HEK293 (cell line): ENCODE data around the gene NENF.
A peak's percentile ranks its signal among the peaks of the same experiment; 100 is the strongest.

ENCODE experiments used
- BCL11A ChIP-seq: fragments of 450-650 bp; formaldehyde crosslinking; IDR thresholded peaks from 2 replicates; pipeline ENCODE4 v1.5.1; 2016; ENCODE audit warnings: low read depth, missing biosample characterization, missing genetic modification characterization
- EGR2 ChIP-seq: fragments of 450-650 bp; formaldehyde crosslinking; IDR thresholded peaks from 2 replicates; pipeline ENCODE4 v1.5.1; 2016; ENCODE audit warnings: low read depth, missing biosample characterization, missing genetic modification characterization
- KLF1 ChIP-seq: fragments of 450-650 bp; formaldehyde crosslinking; IDR thresholded peaks from 2 replicates; pipeline ENCODE4 v1.5.1; 2016; ENCODE audit warnings: missing biosample characterization, missing genetic modification characterization
- MYNN ChIP-seq: fragments of 450-650 bp; formaldehyde crosslinking; IDR thresholded peaks from 2 replicates; pipeline ENCODE4 v1.5.1; 2016; ENCODE audit warnings: missing biosample characterization, missing genetic modification characterization, borderline replicate concordance
- SCRT1 ChIP-seq: fragments of 450-650 bp; formaldehyde crosslinking; IDR thresholded peaks from 2 replicates; pipeline ENCODE4 v1.5.1; 2016; ENCODE audit warnings: missing biosample characterization, missing genetic modification characterization, borderline replicate concordance
- ZBTB20 ChIP-seq: fragments of 450-650 bp; formaldehyde crosslinking; IDR thresholded peaks from 2 replicates; pipeline ENCODE4 v1.5.1; 2016; ENCODE audit warnings: missing biosample characterization, missing genetic modification characterization
- ZBTB48 ChIP-seq: fragments of 450-650 bp; formaldehyde crosslinking; IDR thresholded peaks from 2 replicates; pipeline ENCODE4 v1.5.1; 2016; ENCODE audit warnings: missing biosample characterization, missing genetic modification characterization
- ZEB2 ChIP-seq: fragments of 450-650 bp; formaldehyde crosslinking; IDR thresholded peaks from 2 replicates; pipeline ENCODE4 v1.5.1; 2016; ENCODE audit warnings: missing biosample characterization, missing genetic modification characterization
- ZFHX2 ChIP-seq: fragments of 450-650 bp; formaldehyde crosslinking; conservative IDR thresholded peaks from 2 replicates; pipeline ENCODE4 v1.5.1; 2016; ENCODE audit warnings: missing biosample characterization, missing genetic modification characterization
- ZFP37 ChIP-seq: fragments of 450-650 bp; formaldehyde crosslinking; IDR thresholded peaks from 2 replicates; pipeline ENCODE4 v1.5.1; 2016; ENCODE audit warnings: missing biosample characterization, missing genetic modification characterization
- ZFP41 ChIP-seq: fragments of 450-650 bp; formaldehyde crosslinking; IDR thresholded peaks from 2 replicates; pipeline ENCODE4 v1.5.1; 2016; ENCODE audit warnings: missing biosample characterization, missing genetic modification characterization, borderline replicate concordance
- ZIC2 ChIP-seq: fragments of 450-650 bp; formaldehyde crosslinking; IDR thresholded peaks from 2 replicates; pipeline ENCODE4 v1.5.1; 2016; ENCODE audit warnings: missing biosample characterization, missing genetic modification characterization
- ZNF112 ChIP-seq: fragments of 450-650 bp; formaldehyde crosslinking; IDR thresholded peaks from 2 replicates; pipeline ENCODE4 v1.5.0; 2017; ENCODE audit warnings: missing biosample characterization, missing genetic modification characterization
- ZNF121 ChIP-seq: fragments of 450-650 bp; formaldehyde crosslinking; IDR thresholded peaks from 2 replicates; pipeline ENCODE4 v1.5.1; 2016; ENCODE audit warnings: missing biosample characterization, missing genetic modification characterization
- ZNF140 ChIP-seq: fragments of 450-650 bp; formaldehyde crosslinking; IDR thresholded peaks from 2 replicates; pipeline ENCODE4 v1.5.1; 2016; ENCODE audit warnings: missing biosample characterization, missing genetic modification characterization
- ZNF2 ChIP-seq: fragments of 450-650 bp; formaldehyde crosslinking; IDR thresholded peaks from 2 replicates; pipeline ENCODE4 v1.5.1; 2016; ENCODE audit warnings: missing biosample characterization, missing genetic modification characterization
- ZNF37A ChIP-seq: fragments of 450-650 bp; IDR thresholded peaks from 2 replicates; pipeline ENCODE4 v1.5.1; 2018; ENCODE audit warnings: missing biosample characterization, missing genetic modification characterization
- ZNF391 ChIP-seq: fragments of 450-650 bp; formaldehyde crosslinking; IDR thresholded peaks from 2 replicates; pipeline ENCODE4 v1.5.1; 2016; ENCODE audit warnings: low read depth, missing biosample characterization, missing genetic modification characterization, borderline replicate concordance
- ZNF600 ChIP-seq: fragments of 450-650 bp; formaldehyde crosslinking; IDR thresholded peaks from 2 replicates; pipeline ENCODE4 v1.5.1; 2016; ENCODE audit warnings: missing biosample characterization, missing genetic modification characterization
- ZNF76 ChIP-seq: fragments of 450-650 bp; formaldehyde crosslinking; IDR thresholded peaks from 2 replicates; pipeline ENCODE4; 2016; ENCODE audit warnings: low read depth, missing biosample characterization, missing genetic modification characterization, borderline replicate concordance
- ZSCAN23 ChIP-seq: fragments of 450-650 bp; formaldehyde crosslinking; IDR thresholded peaks from 2 replicates; pipeline ENCODE4 v1.5.1; 2016; ENCODE audit warnings: missing biosample characterization, missing genetic modification characterization
- TF ChIP-seq, protein P1 (sequence below): fragments of 450-650 bp; formaldehyde crosslinking; IDR thresholded peaks from 2 replicates; pipeline ENCODE4 v1.5.1; 2016; ENCODE audit warnings: missing biosample characterization, missing genetic modification characterization, borderline replicate concordance
- TF ChIP-seq, protein P2 (sequence below): fragments of 450-650 bp; formaldehyde crosslinking; optimal IDR thresholded peaks from 2 replicates; pipeline ENCODE3; 2016; ENCODE audit warnings: missing biosample characterization, mild to moderate bottlenecking, missing genetic modification characterization
- TF ChIP-seq, protein P3 (sequence below): fragments of 450-650 bp; formaldehyde crosslinking; IDR thresholded peaks from 2 replicates; pipeline ENCODE4 v1.5.1; 2016; ENCODE audit warnings: missing biosample characterization, missing genetic modification characterization
- TF ChIP-seq, protein P4 (sequence below): fragments of 450-650 bp; formaldehyde crosslinking; conservative IDR thresholded peaks from 2 replicates; pipeline ENCODE4 v1.5.1; 2016; ENCODE audit warnings: low read depth, missing biosample characterization, missing genetic modification characterization
- TF ChIP-seq, protein P5 (sequence below): fragments of 450-650 bp; formaldehyde crosslinking; IDR thresholded peaks from 2 replicates; pipeline ENCODE4 v1.5.1; 2016; ENCODE audit warnings: missing biosample characterization, missing genetic modification characterization

NENF gene

DNA sequence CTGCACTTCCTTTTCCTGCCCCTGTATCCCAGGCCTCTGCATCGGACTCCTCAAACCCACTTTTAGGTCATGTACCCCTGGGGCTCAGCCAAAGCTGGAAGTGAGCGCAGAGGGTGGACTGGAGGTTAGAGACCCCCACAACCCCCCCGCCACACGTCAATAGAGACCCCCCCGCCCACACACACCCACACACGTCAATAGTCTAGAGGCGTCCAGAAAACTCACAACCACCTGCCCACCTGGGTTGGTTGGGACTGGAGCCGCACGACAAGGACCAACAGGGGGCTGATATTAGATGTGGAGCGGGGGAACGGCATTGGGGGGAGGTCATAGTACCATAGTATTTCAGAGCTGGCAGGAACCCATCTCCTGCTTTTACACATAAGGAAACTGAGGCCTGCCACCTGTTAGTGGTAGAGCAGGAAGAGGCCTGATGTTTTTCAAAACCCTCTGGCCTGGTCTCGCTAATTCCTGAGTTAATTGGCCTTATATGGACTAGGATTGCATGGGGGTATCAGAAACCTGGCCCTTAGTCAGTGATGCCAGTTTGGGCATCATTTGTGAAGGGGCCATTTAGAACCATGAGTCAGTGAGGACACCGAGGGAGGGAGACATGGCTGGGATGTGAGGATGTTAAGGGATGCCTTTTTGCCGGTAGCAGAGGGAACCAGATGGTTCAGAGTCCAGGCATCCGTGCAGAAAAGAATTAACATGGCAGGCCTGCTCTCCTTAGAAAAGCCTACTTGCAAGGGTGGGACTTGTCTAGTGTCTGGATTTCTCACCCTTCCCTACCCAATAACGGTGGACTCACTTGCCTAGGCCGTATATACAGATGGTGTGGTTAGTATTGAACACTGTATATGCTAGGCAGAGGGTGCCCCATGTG, 1.1 kb downstream of the NENF start (continued):
- TF ChIP-seq, protein P1, sequence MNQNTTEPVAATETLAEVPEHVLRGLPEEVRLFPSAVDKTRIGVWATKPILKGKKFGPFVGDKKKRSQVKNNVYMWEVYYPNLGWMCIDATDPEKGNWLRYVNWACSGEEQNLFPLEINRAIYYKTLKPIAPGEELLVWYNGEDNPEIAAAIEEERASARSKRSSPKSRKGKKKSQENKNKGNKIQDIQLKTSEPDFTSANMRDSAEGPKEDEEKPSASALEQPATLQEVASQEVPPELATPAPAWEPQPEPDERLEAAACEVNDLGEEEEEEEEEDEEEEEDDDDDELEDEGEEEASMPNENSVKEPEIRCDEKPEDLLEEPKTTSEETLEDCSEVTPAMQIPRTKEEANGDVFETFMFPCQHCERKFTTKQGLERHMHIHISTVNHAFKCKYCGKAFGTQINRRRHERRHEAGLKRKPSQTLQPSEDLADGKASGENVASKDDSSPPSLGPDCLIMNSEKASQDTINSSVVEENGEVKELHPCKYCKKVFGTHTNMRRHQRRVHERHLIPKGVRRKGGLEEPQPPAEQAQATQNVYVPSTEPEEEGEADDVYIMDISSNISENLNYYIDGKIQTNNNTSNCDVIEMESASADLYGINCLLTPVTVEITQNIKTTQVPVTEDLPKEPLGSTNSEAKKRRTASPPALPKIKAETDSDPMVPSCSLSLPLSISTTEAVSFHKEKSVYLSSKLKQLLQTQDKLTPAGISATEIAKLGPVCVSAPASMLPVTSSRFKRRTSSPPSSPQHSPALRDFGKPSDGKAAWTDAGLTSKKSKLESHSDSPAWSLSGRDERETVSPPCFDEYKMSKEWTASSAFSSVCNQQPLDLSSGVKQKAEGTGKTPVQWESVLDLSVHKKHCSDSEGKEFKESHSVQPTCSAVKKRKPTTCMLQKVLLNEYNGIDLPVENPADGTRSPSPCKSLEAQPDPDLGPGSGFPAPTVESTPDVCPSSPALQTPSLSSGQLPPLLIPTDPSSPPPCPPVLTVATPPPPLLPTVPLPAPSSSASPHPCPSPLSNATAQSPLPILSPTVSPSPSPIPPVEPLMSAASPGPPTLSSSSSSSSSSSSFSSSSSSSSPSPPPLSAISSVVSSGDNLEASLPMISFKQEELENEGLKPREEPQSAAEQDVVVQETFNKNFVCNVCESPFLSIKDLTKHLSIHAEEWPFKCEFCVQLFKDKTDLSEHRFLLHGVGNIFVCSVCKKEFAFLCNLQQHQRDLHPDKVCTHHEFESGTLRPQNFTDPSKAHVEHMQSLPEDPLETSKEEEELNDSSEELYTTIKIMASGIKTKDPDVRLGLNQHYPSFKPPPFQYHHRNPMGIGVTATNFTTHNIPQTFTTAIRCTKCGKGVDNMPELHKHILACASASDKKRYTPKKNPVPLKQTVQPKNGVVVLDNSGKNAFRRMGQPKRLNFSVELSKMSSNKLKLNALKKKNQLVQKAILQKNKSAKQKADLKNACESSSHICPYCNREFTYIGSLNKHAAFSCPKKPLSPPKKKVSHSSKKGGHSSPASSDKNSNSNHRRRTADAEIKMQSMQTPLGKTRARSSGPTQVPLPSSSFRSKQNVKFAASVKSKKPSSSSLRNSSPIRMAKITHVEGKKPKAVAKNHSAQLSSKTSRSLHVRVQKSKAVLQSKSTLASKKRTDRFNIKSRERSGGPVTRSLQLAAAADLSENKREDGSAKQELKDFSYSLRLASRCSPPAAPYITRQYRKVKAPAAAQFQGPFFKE (tag by site-specific recombination), result no peak
- TF ChIP-seq ZNF2 (tag by site-specific recombination) (no peak), ZEB2 (no peak), ZNF140 (tag by site-specific recombination) (no peak), ZNF112 (no peak), ZNF121 (no peak), ZNF37A (no peak), SCRT1 (tag by site-specific recombination) (peak; percentile 70; the same call in 1 of the 2 replicates), ZFP37 (tag by site-specific recombination) (no peak), ZNF600 (peak; percentile 40; the same call in 1 of the 2 replicates), ZBTB20 (tag by site-specific recombination) (no peak), KLF1 (no peak), MYNN (no peak), ZNF76 (tag by site-specific recombination) (0 out of 2 replicates have a peak, but pooled peaks have one; percentile 2), EGR2 (tag by site-specific recombination) (peak; percentile 57), ZFHX2 (peak; percentile 60), ZSCAN23 (tag by site-specific recombination) (no peak), ZBTB48 (tag by site-specific recombination) (no peak), ZIC2 (no peak), ZNF391 (tag by site-specific recombination) (no peak), ZFP41 (no peak), BCL11A (tag by site-specific recombination) (no peak)
- TF ChIP-seq, protein P2, sequence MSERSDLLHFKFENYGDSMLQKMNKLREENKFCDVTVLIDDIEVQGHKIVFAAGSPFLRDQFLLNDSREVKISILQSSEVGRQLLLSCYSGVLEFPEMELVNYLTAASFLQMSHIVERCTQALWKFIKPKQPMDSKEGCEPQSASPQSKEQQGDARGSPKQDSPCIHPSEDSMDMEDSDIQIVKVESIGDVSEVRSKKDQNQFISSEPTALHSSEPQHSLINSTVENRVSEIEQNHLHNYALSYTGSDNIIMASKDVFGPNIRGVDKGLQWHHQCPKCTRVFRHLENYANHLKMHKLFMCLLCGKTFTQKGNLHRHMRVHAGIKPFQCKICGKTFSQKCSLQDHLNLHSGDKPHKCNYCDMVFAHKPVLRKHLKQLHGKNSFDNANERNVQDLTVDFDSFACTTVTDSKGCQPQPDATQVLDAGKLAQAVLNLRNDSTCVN (tag by site-specific recombination), result no peak
- TF ChIP-seq, protein P3, sequence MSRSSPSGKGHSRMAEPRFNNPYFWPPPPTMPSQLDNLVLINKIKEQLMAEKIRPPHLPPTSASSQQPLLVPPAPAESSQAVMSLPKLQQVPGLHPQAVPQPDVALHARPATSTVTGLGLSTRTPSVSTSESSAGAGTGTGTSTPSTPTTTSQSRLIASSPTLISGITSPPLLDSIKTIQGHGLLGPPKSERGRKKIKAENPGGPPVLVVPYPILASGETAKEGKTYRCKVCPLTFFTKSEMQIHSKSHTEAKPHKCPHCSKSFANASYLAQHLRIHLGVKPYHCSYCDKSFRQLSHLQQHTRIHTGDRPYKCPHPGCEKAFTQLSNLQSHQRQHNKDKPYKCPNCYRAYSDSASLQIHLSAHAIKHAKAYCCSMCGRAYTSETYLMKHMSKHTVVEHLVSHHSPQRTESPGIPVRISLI (tag by site-specific recombination), result no peak
- TF ChIP-seq, protein P4, sequence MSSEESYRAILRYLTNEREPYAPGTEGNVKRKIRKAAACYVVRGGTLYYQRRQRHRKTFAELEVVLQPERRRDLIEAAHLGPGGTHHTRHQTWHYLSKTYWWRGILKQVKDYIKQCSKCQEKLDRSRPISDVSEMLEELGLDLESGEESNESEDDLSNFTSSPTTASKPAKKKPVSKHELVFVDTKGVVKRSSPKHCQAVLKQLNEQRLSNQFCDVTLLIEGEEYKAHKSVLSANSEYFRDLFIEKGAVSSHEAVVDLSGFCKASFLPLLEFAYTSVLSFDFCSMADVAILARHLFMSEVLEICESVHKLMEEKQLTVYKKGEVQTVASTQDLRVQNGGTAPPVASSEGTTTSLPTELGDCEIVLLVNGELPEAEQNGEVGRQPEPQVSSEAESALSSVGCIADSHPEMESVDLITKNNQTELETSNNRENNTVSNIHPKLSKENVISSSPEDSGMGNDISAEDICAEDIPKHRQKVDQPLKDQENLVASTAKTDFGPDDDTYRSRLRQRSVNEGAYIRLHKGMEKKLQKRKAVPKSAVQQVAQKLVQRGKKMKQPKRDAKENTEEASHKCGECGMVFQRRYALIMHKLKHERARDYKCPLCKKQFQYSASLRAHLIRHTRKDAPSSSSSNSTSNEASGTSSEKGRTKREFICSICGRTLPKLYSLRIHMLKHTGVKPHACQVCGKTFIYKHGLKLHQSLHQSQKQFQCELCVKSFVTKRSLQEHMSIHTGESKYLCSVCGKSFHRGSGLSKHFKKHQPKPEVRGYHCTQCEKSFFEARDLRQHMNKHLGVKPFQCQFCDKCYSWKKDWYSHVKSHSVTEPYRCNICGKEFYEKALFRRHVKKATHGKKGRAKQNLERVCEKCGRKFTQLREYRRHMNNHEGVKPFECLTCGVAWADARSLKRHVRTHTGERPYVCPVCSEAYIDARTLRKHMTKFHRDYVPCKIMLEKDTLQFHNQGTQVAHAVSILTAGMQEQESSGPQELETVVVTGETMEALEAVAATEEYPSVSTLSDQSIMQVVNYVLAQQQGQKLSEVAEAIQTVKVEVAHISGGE, result no peak
- TF ChIP-seq, protein P5, sequence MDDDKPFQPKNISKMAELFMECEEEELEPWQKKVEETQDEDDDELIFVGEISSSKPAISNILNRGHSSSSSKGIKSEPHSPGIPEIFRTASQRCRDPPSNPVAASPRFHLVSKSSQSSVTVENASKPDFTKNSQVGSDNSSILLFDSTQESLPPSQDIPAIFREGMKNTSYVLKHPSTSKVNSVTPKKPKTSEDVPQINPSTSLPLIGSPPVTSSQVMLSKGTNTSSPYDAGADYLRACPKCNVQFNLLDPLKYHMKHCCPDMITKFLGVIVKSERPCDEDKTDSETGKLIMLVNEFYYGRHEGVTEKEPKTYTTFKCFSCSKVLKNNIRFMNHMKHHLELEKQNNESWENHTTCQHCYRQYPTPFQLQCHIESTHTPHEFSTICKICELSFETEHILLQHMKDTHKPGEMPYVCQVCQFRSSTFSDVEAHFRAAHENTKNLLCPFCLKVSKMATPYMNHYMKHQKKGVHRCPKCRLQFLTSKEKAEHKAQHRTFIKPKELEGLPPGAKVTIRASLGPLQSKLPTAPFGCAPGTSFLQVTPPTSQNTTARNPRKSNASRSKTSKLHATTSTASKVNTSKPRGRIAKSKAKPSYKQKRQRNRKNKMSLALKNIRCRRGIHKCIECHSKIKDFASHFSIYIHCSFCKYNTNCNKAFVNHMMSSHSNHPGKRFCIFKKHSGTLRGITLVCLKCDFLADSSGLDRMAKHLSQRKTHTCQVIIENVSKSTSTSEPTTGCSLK (tag by site-specific recombination), result no peak
